ENCODE measurements around the gene SRRM5. TPM values are rescaled to one million over a fixed set of nuclear protein-coding genes. Genes with fewer than 3 reads are reported as not detected.

Gene SRRM5
- polyA plus RNA-seq, 3 donors, result 0.48 to 2.5 (median 1.8) TPM

- no peak for DNase-seq
Observed at GRCh38 chr19:43609872-43610271, 2.0 kb upstream of the SRRM5 start.

GRCh38 chr19:43610493-43610892 is 1.4 kb upstream of the SRRM5 start:
- no peak for DNase-seq

- DNase-seq, result no peak
Observed at GRCh38 chr19:43612374-43612773, 486 bp downstream of the SRRM5 start.

- no peak for DNase-seq
Observed at GRCh38 chr19:43616306-43616705, 4.4 kb downstream of the SRRM5 start.

GRCh38 chr19:43616954-43617353 is 5.1 kb downstream of the SRRM5 start:
- DNase-seq, result no peak

GRCh38 chr19:43618921-43619261 is 7.0 kb downstream of the SRRM5 start:
- DNase-seq, result no peak

- DNase-seq, result peak; percentile 91
Observed at GRCh38 chr19:43619262-43620060, 7.6 kb downstream of the SRRM5 start, which contains the start of gene ZNF428. Gene ZNF428 (minus strand): TSS chr19:43619629. CDS start chr19:43614304, 5,325 bp downstream.

GRCh38 chr19:43620061-43621001 is 8.4 kb downstream of the SRRM5 start:
- no peak for DNase-seq

- DNase-seq, result no peak
Observed at GRCh38 chr19:43622070-43622469, 10.2 kb downstream of the SRRM5 start.

- DNase-seq, result no peak
Observed at GRCh38 chr19:43622956-43623355, 11.1 kb downstream of the SRRM5 start.

GRCh38 chr19:43623889-43624670 is 12.2 kb downstream of the SRRM5 start:
- DNase-seq, result no peak

- no peak for DNase-seq
Observed at GRCh38 chr19:43624933-43625332, 13.0 kb downstream of the SRRM5 start.

GRCh38 chr19:43625918-43626579 is 14.2 kb downstream of the SRRM5 start:
- no peak for DNase-seq

- no peak for DNase-seq
Observed at GRCh38 chr19:43626838-43627237, 14.9 kb downstream of the SRRM5 start.

- DNase-seq, result no peak
Observed at GRCh38 chr19:43628646-43629326, 16.9 kb downstream of the SRRM5 start.

- DNase-seq, result no peak
Observed at GRCh38 chr19:43631491-43631890, 19.6 kb downstream of the SRRM5 start.

- DNase-seq, result no peak
Observed at GRCh38 chr19:43633520-43633919, 21.6 kb downstream of the SRRM5 start.

GRCh38 chr19:43634068-43634467 is 22.2 kb downstream of the SRRM5 start:
- no peak for DNase-seq

- DNase-seq, result no peak
Observed at GRCh38 chr19:43634506-43634871, 22.6 kb downstream of the SRRM5 start.

GRCh38 chr19:43634872-43635560 is 23.1 kb downstream of the SRRM5 start:
- DNase-seq, result no peak
